SKM-1 (cell line): ENCODE results near the gene MRPL27.
"Not testable (repeated sequence)": the region's sequence is repeated elsewhere in the genome, so short reads cannot be mapped to it uniquely, and the experiment has no call there.

Source experiments
- DNase-seq: peaks from one replicate; lab custom pipeline; 2025; ENCODE audit not compliant: unreplicated experiment; lab: John Stamatoyannopoulos, UW

Gene MRPL27

DNA sequence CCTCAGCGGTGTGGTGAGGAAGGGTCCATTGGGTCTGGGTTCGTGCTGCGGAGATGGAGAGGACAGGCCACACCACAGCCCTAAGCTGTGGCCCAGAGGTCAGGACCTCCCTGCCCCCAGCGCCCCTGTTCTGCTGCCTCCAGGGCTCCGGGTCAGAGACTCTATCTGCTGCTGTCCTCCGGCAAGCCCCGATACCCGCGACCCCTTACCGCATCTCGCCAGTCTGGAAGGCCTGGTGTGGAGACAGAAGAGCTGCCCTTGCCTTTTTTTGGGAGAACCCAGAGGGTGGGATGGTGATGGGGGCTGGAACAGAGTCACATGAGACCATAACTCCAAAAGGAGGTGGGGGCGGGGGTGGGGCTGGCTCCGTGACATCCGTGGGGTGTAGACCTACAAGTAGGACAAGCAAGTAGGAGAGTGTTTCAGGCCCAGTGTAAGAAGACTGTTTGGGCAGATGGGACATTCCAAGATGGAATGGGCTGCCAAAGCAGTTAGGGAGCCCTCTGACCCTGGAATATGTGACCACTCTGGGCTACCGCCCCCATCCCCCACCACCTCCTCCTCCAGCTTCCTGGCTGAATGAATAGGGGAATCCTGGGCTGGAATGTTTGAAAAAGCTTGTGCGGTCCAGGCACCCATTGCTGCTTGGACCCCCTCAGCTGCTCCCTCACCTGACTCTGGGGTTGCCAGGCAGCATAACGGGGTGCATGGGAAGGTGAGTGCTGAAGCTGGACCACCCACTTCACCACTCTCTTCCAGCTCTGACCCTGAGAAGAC lies 25.7 kb downstream of the MRPL27 start:
- DNase-seq = no peak

DNA sequence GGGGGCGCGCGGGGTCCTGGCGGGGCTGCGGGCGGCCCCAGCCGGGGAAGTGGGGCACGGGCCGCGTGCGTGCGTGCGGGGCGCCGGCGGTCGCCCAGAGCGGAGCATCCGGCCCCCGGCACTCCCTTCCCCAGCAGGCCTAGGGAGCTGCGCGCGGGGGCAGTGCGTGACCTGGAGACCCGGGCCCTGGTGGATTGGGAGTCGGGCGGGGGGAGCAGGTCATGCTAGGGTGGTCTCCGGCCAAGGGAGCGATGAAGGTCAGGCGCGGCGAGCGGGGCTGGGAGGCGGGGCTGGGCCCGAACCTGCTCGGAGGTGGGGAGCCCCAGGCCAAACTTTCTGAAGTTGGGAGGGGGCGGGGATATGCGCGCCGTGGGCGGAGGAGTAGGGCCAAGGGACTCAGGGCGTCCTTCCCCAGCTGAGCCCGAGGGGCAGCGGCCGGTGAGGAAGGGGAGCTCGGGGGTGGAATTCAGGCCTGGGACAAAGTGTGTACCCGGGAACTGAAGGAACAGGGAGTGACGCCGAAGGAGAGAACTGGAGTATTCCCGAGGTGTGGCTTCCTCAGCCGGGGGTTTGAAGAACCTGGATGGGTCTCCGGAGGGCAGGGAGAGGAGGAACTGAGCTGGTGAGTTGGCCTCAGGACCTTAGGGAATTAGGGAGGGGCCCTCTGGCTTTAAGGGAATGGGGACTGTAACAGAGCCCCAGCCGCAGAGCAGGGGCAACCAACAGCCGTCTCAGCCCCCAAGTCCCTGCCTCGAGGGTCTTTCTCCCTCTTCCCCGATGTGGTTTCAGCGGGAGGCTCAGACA lies 26.5 kb downstream of the MRPL27 start:
- DNase-seq = no peak

DNA sequence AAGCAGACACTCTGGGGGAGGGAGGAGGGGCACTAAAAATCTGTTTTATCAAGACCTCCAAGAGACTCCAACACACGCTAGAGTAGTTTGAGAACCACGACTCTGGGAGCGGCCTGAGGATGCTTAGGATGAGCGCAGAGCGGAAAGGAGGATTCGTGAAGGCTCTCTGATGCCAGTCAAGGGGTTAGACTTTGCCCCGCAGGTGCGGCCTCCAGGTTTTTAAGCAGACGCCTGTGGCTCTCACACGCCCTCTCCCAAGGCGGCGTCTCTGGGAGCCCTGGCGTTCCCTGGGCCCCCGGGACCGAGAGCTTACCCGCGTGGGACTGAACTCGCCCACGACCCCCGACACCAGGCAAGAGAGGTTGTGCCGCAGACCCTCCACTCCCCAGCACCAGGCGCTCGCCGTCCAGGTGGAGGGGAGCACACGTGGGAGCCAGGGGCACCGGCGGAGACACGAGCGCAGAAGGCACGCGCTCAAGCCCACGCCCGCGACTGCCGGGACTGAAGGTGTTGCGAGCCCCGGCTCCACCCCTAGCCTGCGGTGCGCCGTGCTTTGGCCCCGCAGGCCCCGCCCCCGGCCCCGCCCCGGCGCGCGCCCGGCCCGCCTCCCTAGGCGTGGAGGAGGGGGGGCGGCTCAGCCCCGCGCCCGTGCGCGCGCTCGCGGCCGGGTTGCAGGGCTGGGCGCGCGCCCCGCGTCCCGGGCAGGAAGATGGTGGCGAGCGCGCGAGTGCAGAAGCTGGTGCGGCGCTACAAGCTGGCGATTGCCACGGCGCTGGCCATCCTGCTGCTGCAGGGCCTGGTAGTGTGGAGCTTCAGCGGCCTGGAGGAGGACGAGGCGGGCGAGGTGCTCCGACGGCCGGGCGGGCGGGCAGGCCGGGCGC lies 27.3 kb downstream of the MRPL27 start, which contains the start of gene XYLT2:
XYLT2 (plus strand) TSS at position 695 of the 881 bp plus-strand sequence; CDS start at position 710, 15 bp downstream.
- DNase-seq = peak; percentile 70

DNA sequence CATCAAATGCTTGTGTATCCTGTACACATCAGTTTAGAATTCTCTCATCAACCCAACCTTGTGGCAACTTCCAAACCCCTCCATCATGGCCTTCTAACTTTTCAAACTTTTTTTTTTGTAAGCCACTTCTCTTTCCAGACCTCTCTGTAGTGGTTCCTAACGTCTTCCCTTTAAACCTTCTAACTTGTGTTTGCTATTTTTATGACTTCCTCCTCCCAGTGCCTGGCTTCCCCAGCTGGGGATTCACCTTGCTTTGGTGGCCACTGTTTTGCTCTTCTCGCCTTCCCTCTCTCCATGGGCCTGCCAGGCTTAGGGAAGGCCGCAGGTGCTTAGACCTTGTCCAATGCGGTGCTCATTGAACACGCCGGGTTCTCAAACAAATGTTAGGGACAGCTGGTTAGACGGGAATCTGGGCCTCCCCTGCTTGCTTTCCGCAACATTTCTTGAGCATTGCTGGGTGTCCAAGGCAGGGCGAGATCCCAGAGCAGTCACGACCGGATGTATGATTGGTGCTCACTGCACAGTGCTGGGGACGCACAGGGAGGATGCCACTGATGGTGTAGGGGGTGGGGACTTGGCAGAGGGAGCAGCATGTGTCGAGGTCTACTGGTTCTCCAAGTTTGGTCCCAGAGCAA lies 28.1 kb downstream of the MRPL27 start:
- no peak for DNase-seq

DNA sequence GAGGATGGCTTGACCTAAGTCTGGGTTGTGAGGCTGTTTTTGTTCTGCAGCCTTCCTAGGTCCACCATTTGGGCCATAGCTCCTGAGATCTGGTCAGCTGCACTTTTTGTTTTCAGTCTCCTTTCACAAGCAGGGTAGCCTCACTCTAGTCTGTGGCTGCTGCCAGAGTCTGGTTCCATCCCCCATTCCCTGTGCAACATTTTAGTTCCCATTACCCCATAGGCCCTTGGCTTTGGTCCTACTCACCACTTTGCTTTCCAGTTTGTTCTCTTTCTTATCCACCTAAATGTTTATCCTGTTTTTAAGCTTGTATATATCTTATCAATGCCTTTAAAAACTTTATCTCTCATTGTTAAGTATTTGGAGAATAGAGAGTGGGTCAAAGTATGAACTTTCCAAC lies 33.6 kb downstream of the MRPL27 start:
- DNase-seq = no peak

DNA sequence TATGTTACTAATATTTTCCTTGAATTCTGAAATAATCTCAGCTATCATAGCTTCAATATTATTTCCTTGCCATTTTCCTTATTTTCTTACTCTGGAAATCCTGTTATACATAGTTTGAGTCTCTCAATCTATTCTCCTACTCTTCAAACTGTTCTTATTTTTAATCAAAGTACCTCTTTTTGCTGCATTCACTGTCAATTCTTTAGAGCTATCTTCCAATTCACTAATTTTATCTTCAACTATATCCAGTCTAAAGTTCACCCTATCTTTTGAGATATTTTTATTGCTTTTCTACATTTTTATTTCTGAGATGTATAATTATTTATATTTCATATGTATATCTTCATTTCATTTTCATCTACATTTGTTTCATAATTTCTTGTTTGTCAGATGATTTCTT lies 34.3 kb downstream of the MRPL27 start:
- no peak for DNase-seq

DNA sequence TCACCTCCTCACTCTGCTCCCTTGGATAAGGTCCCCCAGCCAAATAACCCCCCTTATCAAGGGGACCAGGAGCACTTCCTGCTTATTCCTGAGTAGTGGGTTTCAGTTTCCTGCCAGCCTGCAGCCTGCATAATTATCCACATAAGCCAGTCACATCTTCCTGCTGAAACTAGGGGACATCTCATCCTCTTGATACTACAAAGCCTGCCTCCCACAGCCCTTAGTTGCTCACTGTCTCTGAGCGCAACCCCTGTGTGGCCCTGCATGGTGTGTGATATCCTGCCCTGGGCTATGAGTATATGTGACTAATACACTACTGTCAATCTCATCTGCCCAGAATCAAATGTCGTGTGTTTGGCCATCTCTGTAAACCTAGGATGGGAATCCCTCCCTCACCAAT lies 35.0 kb downstream of the MRPL27 start:
- DNase-seq = no peak

DNA sequence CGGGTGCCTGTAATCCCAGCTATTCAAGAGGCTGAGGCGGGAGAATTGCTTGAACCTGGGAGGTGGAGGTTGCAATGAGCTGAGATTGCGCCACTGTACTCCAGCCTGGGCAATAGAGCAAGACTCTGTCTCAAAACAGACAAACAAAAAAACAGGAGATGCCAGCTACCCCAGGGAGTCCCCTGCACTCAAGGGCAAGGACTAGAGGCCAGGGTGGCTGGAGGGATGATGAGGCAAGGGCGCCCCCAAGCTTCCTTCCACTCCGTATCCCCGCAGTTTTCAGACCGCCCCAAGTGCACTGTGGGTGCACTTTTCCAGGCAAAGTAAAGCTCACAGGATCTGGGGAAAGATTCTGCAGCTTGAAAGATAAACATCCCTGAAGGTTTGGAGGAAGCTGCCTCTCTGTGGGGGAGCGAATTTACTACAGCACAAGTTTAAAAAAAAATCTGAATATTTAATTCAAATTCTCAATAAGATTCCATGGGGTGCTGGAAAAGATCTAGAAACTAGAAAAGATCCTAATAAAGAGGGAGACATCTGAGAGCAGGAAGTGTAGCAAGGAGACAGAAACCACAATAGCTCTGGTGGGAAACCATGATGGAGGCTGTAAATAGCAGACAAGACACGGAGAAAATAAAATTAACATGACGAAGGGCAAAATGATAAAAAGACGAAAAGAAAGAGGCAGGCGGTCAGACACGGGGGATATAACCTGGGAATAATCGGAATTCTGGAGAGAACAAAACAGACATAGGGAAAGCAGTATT lies 39.5 kb downstream of the MRPL27 start:
- DNase-seq = not testable (repeated sequence)

DNA sequence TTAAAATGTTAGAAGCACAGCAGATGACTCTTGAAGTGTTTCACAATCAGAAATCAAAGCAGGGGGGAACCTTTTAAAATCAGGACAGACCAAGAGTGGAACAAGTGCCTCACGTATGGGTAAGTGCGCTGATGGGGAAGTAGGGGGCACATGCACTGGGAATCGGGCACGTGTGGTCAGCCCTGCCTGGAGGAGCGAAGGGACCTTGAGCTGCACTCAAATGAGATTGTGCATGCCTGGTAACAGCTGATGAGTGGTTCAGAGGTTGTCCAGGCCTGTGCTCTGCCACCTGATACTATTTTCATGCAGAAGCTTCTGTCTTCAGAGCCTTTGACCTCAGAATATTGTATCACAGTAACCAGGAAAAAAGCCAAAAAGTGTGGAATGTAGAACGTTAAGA lies 40.8 kb downstream of the MRPL27 start:
- DNase-seq = no peak

DNA sequence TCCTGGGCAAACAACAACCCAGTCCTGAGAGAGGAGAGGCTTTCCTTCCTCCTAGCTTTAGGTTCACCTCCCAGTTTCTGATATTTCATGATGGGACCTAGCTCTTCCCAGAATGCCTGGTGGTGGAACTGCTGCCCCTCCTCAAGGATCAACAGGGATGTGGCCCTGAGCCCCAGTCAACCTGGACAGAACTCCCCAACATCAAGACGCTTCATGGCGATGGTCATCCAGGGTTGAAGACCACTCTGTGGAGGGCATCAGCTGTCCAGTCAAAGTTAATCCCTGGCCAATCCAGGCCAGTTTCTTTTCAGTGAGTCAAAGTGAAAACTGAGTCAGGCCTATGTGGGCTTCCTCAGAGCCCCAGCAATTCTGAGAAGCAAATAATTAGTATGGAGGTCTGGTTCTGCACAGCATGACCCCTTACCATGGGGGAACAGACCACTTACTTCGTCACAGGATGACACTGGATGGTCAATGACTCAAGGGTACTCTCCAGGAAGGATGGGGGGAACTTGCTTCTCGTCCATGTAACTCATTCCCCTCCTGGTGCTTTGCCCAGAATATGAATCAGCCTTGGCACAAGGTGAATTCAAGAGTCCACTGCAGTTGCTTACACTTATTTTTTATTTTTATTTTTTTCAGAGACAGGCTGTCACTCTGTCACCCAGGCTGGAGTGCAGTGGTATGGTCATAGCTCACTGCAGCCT lies 41.7 kb downstream of the MRPL27 start:
- no peak for DNase-seq

DNA sequence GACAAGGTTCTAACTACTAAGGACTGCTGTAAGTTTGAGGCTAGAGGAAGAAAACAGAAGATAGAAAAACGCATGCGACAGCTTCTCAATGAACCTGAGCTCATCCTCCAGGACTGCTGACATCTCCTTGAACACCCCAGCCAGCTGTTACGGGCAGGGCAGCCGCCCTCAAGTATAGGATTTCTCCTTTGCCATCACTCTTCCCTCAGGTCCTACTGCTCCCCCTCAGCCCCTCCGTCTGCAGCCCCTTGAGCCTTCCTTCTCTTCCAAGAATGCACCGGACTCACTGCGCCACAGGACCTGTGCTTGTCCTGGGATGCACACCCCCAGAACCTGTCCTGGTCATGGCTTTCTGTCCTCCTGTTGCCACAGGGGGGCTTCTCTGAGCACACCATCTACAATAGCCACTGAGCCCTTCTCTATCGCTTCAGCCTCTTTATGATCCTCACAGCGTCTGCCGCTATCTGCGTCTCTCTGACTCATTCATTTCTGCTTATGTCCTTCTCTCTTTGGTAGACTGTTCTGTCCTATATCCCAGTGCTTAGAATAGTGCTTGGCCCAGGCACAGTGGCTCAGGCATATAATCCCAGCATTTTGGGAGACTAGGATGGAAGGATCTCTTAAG lies 42.7 kb downstream of the MRPL27 start:
- no peak for DNase-seq

DNA sequence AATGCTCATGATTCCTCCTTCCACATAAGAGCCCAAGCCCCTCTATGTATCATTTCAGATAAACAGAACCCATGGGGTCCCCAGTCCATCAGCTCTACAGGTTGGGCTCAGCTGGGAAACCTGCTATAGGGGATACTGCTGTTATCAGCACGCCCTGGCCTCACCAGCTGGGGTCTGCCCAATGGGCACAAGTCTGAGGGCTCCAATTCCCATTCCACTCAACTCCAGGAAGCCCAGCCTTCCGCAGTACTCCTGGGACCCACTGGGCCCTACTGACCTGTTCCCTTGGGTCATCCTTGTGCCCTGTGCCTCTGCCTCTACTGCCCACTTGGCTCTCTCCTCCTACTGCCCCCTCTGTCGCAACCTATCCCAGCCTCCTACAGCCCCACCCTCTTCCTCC lies 43.3 kb downstream of the MRPL27 start:
- DNase-seq = no peak

DNA sequence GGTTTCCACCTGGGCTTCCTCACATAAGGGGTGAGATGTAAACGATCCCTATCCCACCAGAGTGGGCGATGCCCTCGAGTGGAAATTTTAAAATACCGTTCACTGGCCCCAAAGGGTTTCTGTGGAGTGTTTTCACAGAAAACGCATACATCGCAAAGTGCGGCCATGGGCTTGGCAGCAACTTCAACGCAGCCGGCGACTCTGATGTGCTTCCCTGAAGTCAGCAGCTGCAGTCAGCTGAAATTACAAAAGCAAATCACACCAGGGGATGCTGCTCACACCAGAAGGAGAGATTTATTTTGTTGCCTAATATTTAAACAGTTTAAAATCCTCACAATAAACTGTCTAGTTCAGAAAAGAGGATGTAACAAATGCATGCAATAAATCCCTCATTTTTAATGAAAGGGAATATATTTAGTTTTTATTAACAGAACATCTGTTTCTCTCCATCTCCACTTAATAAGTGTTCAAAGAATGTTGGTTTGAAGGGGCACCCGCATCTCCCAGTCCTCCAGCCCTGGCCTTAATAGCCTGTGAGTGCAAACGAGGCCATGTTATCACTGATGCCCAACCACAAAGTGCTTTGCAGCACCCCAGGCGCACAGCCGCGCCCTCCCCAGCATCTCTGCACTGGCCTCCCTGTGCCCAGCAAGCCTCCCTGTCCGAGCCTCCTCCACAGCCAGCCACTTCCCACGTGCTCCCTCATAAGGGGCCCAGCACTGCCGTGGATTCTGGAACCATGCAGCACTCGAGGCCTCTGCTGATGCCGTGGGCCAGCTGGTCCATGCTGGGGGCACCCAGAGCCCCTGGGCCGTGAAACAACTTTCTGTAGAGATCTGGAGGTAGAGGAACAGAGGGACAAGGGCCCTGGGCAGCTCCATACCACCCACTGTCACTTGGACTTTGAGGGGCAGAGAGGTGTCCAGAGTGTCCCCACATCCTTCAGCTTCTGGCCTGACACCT lies 44.3 kb downstream of the MRPL27 start:
- DNase-seq = no peak

DNA sequence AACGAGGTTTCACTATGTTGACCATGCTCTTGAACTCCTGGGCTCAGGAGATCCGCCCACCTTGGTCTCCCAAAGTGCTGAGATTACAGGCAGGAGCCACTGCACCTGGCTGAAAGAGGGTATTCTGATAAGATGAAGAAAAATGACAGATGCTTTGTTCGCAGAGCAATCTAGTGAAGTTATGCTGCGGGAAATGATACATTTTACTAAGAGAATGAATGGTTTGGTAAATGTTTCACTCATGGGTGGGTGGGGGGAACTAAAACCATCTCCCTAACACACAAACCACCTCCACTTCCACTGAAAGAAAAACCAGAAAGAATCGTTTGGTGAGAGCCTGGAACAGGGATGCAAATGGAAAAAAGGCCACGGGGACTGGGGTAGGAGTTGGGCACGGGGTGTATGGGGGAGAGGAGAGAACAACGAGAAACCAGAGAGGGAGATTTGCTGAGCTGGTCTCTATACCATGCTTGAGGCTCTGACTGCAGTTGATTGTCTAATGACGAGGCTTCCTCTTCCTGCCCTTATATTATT lies 46.1 kb downstream of the MRPL27 start:
- DNase-seq = no peak

DNA sequence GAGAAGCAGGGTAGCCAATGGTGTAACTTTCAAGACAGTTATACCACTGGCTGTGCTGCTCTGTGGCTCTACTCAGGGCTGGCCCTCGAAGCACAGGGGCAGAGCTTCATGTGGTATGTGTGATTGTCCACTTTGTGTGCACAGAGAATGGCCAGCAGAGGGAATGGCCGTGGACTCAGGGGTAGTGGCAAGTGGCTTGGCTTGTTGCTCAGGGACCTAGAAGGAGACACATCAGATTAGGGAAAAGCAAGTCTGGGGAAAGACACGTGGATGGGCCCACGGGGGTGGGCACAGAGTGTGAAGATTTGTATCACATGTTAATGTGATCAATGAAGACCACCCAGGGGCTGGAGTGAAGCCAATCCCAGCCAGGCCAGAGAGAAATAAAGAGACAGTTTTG lies 47.1 kb downstream of the MRPL27 start:
- no peak for DNase-seq

DNA sequence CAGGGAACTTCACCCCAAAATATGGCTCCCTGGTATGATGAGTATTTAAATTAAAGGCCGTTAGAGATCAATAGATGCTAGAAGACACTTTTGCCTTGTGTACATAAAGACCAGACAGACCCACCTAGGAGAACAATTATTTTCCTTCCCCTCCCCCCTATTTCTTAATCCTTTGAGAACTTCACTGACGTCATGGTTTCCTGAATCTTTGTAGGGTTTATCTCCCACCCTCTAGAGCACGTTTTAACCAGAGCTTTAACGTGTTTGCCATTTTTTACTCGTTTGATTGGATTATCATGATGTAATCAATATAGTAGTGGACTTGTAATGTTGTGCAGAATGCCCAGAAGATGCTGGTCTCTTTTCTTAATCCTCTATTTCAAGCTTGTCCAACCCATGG lies 49.9 kb downstream of the MRPL27 start:
- DNase-seq = no peak

DNA sequence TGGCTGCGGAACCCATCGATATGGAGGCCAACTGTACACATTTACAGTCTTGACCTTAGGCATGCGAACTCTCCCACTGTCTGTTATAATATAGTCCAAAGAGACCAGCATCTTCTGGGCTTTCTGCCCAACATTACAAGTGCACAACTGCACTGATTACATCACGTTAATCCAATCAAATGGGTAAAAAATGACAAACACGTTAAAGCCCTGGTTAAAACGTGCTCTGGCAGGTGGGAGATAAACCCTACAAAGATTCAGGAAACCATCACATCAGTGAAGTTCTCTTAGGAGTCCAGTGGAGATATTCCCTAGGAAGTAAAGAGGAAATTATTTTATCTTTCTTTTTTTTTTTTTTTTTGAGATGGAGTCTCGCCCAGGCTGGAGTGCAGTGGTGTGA lies 50.7 kb downstream of the MRPL27 start:
- DNase-seq = no peak
